HCT116 (cell line): Measurements from ENCODE around the gene FTO. TPM values are rescaled to one million over a fixed set of nuclear protein-coding genes. Genes with fewer than 3 reads are reported as not detected.

Source experiments
- ATAC-seq: fragments of 200-7000 bp; cut with Tn5 transposase; 2 replicates; pipeline ENCODE4 v1.9.1; 2020; ENCODE audit warnings: mild to moderate bottlenecking, moderate library complexity
- BruUV-seq: library from RNA; stranded (reverse); fragments of 400-500 nt; replicated peaks from 2 replicates; lab custom pipeline; 2021; lab: Mats Ljungman, UMichigan
- CTCF ChIA-PET: fragments of 300-600 bp; sonication (Branson Sonifier 250); formaldehyde crosslinking; loops from one replicate; lab custom pipeline; 2021; ENCODE audit warnings: antibody characterized with exemption; lab: Charles Lee
- POLR2A ChIA-PET: fragments of 300-600, 350-600 bp; sonication (Branson Sonifier 250); formaldehyde crosslinking; loops from one replicate; lab custom pipeline; 2021; ENCODE audit warnings: antibody characterized with exemption; lab: Charles Lee
- RAD21 ChIA-PET, 2 experiments: fragments of 300-600 bp; sonication (Branson Sonifier 250); formaldehyde crosslinking; loops; one replicate each; lab custom pipeline; 2023; ENCODE audit warnings: low total read pairs in 2 of 2; ENCODE audit not compliant: uncharacterized antibody in 2 of 2, unreplicated experiment in 2 of 2, low non-redundant PET in 1 of 2; lab: Charles Lee
- DNase-seq: peaks from one replicate; pipeline ENCODE4 v3.0.0-alpha.2; 2010; ENCODE audit warnings: low read depth, low spot score
- H2AFZ ChIP-seq: fragments of 200-600 bp; shearing (Covaris generic), sonication (generic); 2 replicates; pipeline ENCODE4 v1.6.1; 2017; ENCODE audit warnings: low read depth, mixed run types, mixed read lengths, antibody characterized with exemption, low read length; ENCODE audit not compliant: poor library complexity, severe bottlenecking
- H3K27ac ChIP-seq: 2 replicates; pipeline ENCODE4 v1.5.1; 2012; ENCODE audit warnings: low read depth, low read length
- H3K27me3 ChIP-seq: fragments of 200-600 bp; sonication (generic); 2 replicates; pipeline ENCODE4 v1.6.1; 2016; ENCODE audit warnings: mixed run types, low read length, mixed read lengths; ENCODE audit not compliant: insufficient read depth
- H3K36me3 ChIP-seq, 2 experiments: fragments of 200-500 bp in 1 of 2; fragments of 200-600 bp in 1 of 2; sonication (Bioruptor generic) in 1 of 2; sonication (generic) in 1 of 2; 2 replicates each; pipeline versions ENCODE4 v1.5.1 to v1.6.1; 2014 to 2016; ENCODE audit warnings: low read length in 2 of 2, inconsistent platforms in 1 of 2, mixed read lengths in 1 of 2, mixed run types in 1 of 2; ENCODE audit not compliant: insufficient read depth in 2 of 2, control insufficient read depth in 1 of 2
- H3K4me1 ChIP-seq, 2 experiments: fragments of 200-600 bp in 1 of 2; sonication (generic) in 1 of 2; 2 replicates each; pipeline versions ENCODE4 v1.5.1 to v1.6.1; 2012 to 2017; ENCODE audit warnings: low read length in 2 of 2, inconsistent platforms in 1 of 2, mild to moderate bottlenecking in 1 of 2, mixed read lengths in 1 of 2, mixed run types in 1 of 2, moderate library complexity in 1 of 2; ENCODE audit not compliant: insufficient read depth in 2 of 2, control insufficient read depth in 1 of 2
- H3K4me2 ChIP-seq: fragments of 200-600 bp; sonication (generic); 2 replicates; pipeline ENCODE4 v1.6.1; 2017; ENCODE audit warnings: mixed run types, low read length, mixed read lengths
- H3K4me3 ChIP-seq, 2 experiments: fragments of 200-600 bp in 1 of 2; sonication (generic) in 1 of 2; replicated peaks in 1 of 2; 2 replicates each; pipeline ENCODE4 v1.5.1; 2011 to 2016; ENCODE audit warnings: low read length in 2 of 2, control low read depth in 1 of 2, low read depth in 1 of 2, mild to moderate bottlenecking in 1 of 2, mixed read lengths in 1 of 2, mixed run types in 1 of 2
- H3K79me2 ChIP-seq: fragments of 200-600 bp; sonication (generic); 2 replicates; pipeline ENCODE4 v1.6.1; 2017; ENCODE audit warnings: mild to moderate bottlenecking, mixed run types, low read length, moderate library complexity, mixed read lengths; ENCODE audit not compliant: insufficient read depth
- H3K9ac ChIP-seq: fragments of 200-600 bp; sonication (generic); 2 replicates; pipeline ENCODE4 v1.6.1; 2016; ENCODE audit warnings: low read length, mixed read lengths
- H3K9me2 ChIP-seq: fragments of 200-600 bp; sonication (generic), shearing (Covaris generic); 2 replicates; pipeline ENCODE4 v1.6.1; 2017; ENCODE audit warnings: mixed run types, mild to moderate bottlenecking, moderate library complexity; ENCODE audit not compliant: insufficient read depth
- H3K9me3 ChIP-seq, 2 experiments: fragments of 200-500 bp in 1 of 2; fragments of 200-600 bp in 1 of 2; sonication (Bioruptor generic) in 1 of 2; sonication (generic) in 1 of 2; 2 replicates each; pipeline ENCODE4 v1.6.1; 2014 to 2017; ENCODE audit warnings: low read length in 2 of 2, mixed read lengths in 2 of 2, inconsistent platforms in 1 of 2, low read depth in 1 of 2, mild to moderate bottlenecking in 1 of 2, mixed run types in 1 of 2, moderate library complexity in 1 of 2; ENCODE audit not compliant: control insufficient read depth in 1 of 2, insufficient read depth in 1 of 2
- H4K20me1 ChIP-seq: fragments of 200-600 bp; sonication (generic), shearing (Covaris generic); 2 replicates; pipeline ENCODE4 v1.6.1; 2017; ENCODE audit warnings: mixed run types, mild to moderate bottlenecking, moderate library complexity; ENCODE audit not compliant: insufficient read depth
- ZNF274 ChIP-seq: fragments of 200-500 bp; sonication (Bioruptor generic); IDR thresholded peaks from 2 replicates; pipeline ENCODE4 v1.6.1; 2014; ENCODE audit warnings: mild to moderate bottlenecking, low read depth, low read length, inconsistent platforms
- intact Hi-C: fragments of 100-400 bp; cut with micrococcal nuclease; formaldehyde crosslinking; loops from 2 replicates; pipeline ENCODE4 v1.10.0; 2022
- total RNA-seq: library from RNA; stranded (reverse); gene quantifications from one replicate; pipeline ENCODE4 v1.2.1, GENCODE V29; 2021; ENCODE audit not compliant: unreplicated experiment
- TF ChIP-seq, protein P1 (sequence below), 3 experiments: fragments of 200-600 bp in 1 of 3; sonication (generic) in 1 of 3; IDR thresholded peaks in 2 of 3; conservative IDR thresholded peaks in 1 of 3; 2 replicates each; pipeline ENCODE4 v1.5.1; 2012 to 2017; ENCODE audit warnings: low read depth in 2 of 3, low read length in 2 of 3, antibody characterized with exemption in 1 of 3, borderline replicate concordance in 1 of 3, control low read depth in 1 of 3, mild to moderate bottlenecking in 1 of 3, mixed read lengths in 1 of 3, mixed run types in 1 of 3, moderate library complexity in 1 of 3; ENCODE audit not compliant: insufficient read depth in 1 of 3
- TF ChIP-seq, protein P2 (sequence below): IDR thresholded peaks from 2 replicates; pipeline ENCODE4 v1.6.1; 2012

The FTO gene
- total RNA-seq, 1 experiment from 2014 or later = 55.2 TPM

DNA sequence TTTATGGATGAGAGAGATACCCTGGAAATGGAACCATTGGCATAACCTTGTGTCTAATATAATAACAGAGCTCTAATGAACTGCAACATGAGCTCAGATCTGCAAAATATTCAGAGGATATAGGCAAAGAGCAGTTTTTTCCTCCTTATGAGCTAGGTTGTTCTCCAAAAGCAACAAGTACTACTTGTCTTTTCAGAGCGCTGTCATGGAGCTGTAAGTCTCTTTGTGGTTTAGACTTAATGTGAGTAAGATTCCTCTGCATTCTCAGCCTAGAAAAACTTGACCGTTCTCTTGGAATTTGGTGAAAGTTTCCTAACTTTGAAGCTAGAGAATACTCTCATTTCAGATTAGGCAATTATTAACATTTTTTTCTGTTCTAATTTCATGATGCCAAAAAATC is 85.2 kb downstream of the FTO start:
- H3K4me2 ChIP-seq = no peak overlapping the region

More for the DNA sequence above, 85.2 kb downstream of the FTO start:
- BruUV-seq = no TSS peak
- intact Hi-C loops = no loop called here
- Histone ChIP-seq H3K9ac (no peak overlapping the region), H3K9me2 (0 out of 2 replicates have a peak, but pooled peaks cover 3% of the 10 kb centered on the region)
- TF ChIP-seq, protein P1, sequence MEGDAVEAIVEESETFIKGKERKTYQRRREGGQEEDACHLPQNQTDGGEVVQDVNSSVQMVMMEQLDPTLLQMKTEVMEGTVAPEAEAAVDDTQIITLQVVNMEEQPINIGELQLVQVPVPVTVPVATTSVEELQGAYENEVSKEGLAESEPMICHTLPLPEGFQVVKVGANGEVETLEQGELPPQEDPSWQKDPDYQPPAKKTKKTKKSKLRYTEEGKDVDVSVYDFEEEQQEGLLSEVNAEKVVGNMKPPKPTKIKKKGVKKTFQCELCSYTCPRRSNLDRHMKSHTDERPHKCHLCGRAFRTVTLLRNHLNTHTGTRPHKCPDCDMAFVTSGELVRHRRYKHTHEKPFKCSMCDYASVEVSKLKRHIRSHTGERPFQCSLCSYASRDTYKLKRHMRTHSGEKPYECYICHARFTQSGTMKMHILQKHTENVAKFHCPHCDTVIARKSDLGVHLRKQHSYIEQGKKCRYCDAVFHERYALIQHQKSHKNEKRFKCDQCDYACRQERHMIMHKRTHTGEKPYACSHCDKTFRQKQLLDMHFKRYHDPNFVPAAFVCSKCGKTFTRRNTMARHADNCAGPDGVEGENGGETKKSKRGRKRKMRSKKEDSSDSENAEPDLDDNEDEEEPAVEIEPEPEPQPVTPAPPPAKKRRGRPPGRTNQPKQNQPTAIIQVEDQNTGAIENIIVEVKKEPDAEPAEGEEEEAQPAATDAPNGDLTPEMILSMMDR (IDR thresholded peaks at IDR 0.05 in 2 of 3, conservative IDR thresholded peaks at IDR 0.05 in 1 of 3; ENCODE audit: borderline replicate concordance in 1 of 3, insufficient read depth in 1 of 3, low read depth in 2 of 3, low read length in 2 of 3) = no peak
- TF ChIP-seq, protein P2, sequence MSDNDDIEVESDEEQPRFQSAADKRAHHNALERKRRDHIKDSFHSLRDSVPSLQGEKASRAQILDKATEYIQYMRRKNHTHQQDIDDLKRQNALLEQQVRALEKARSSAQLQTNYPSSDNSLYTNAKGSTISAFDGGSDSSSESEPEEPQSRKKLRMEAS = no peak
- TF ChIP-seq ZNF274 = no peak
- TF ChIP-seq, all 23 proteins: peak for 0
- no peak for ATAC-seq
- no peaks in the 10 kb centered on the region for H3K9me3 ChIP-seq
- ChIA-PET POLR2A (no interaction called here), RAD21 (no interaction called here), CTCF (no interaction called here)
- 0 out of 2 replicates have a peak, but pooled peaks cover 4% of the 10 kb centered on the region for H4K20me1 ChIP-seq
- no peaks in the 10 kb centered on the region for H3K27me3 ChIP-seq
- no peaks in the 10 kb centered on the region for H3K36me3 ChIP-seq
- no peak overlapping the region for H3K27ac ChIP-seq
- H2AFZ ChIP-seq = no peak overlapping the region
- DNase-seq = no peak
- H3K79me2 ChIP-seq = 0 out of 2 replicates have a peak, but pooled peaks cover 9% of the 10 kb centered on the region
- H3K4me1 ChIP-seq = peaks cover 12% of the 10 kb centered on the region in 2 experiments
- no peak overlapping the region for H3K4me3 ChIP-seq
